A549 (cell line): ENCODE results near the gene SAXO1. TPM values are rescaled to one million over a fixed set of nuclear protein-coding genes. Genes with fewer than 3 reads are reported as not detected.

Experiments
- ATAC-seq, 2 experiments: fragments of 200-7000 bp in 1 of 2; fragments of >200 bp in 1 of 2; cut with Nextera tagmentation in 1 of 2; cut with Tn5 transposase in 1 of 2; 3 replicates each; pipeline versions ENCODE4 v1.8.0 to v1.9.1; 2018 to 2020; ENCODE audit warnings: mild to moderate bottlenecking in 1 of 2, moderate library complexity in 1 of 2
- CTCF ChIA-PET: fragments of 300-600 bp; sonication (Branson Sonifier 250); formaldehyde crosslinking; extraction: SDS; loops from one replicate; lab custom pipeline; 2021; ENCODE audit warnings: antibody characterized with exemption, inconsistent platforms; lab: Yijun Ruan, JAX
- POLR2A ChIA-PET: fragments of 350-600 bp; formaldehyde crosslinking; extraction: SDS; loops from one replicate; lab custom pipeline; 2021; ENCODE audit warnings: antibody characterized with exemption, inconsistent platforms; lab: Yijun Ruan, JAX
- DNase-seq, 2 experiments: peaks; one replicate each; pipeline versions ENCODE4 v3.0.0 to v3.0.0-alpha.2; 2011 to 2016; ENCODE audit warnings: low read depth in 1 of 2, low spot score in 1 of 2
- FAIRE-seq: peaks from 2 replicates; lab custom pipeline; 2011; peaks lifted over from hg19 to GRCh38; lab: Jason Lieb, UNC
- H3K27ac ChIP-seq, 2 experiments: fragments of >200 bp; sonication (Bioruptor Twin); formaldehyde crosslinking; 3 replicates each; pipeline ENCODE4 v1.5.1; 2016 to 2017
- H3K4me1 ChIP-seq: fragments of >200 bp; sonication (Bioruptor Twin); formaldehyde crosslinking; 3 replicates; pipeline ENCODE4 v1.6.1; 2016
- H3K4me2 ChIP-seq: fragments of >200 bp; sonication (Bioruptor Twin); formaldehyde crosslinking; 3 replicates; pipeline ENCODE4 v1.6.1; 2016
- H3K4me3 ChIP-seq: fragments of >200 bp; sonication (Bioruptor Twin); formaldehyde crosslinking; 3 replicates; pipeline ENCODE4 v1.5.1; 2016
- H3K9me3 ChIP-seq: fragments of >200 bp; sonication (Bioruptor Twin); formaldehyde crosslinking; 3 replicates; pipeline ENCODE4 v1.6.1; 2016
- BCL3 ChIP-seq: fragments of >200 bp; sonication (Bioruptor Twin); formaldehyde crosslinking; IDR thresholded peaks from 3 replicates; pipeline ENCODE4 v1.6.1; 2016
- BHLHE40 ChIP-seq: IDR thresholded peaks from 2 replicates; pipeline ENCODE4 v1.6.1; 2012; ENCODE audit warnings: low read depth, low read length, inconsistent platforms
- CBX2 ChIP-seq: fragments of 200-600 bp; sonication (generic); IDR thresholded peaks from 2 replicates; pipeline ENCODE4 v1.6.1; 2016; ENCODE audit warnings: low read depth, mild to moderate bottlenecking, borderline replicate concordance
- CHD2 ChIP-seq: fragments of 150-350 bp; IDR thresholded peaks from 2 replicates; pipeline ENCODE4 v1.6.1; 2014; ENCODE audit warnings: low read length; ENCODE audit not compliant: partially characterized antibody
- CTCF ChIP-seq: fragments of >200 bp; sonication (Bioruptor Twin); formaldehyde crosslinking; IDR thresholded peaks from 3 replicates; pipeline ENCODE4 v1.5.1; 2016
- E2F6 ChIP-seq: IDR thresholded peaks from 2 replicates; pipeline ENCODE4 v1.6.1; 2012; ENCODE audit warnings: low read depth, borderline replicate concordance
- EHF ChIP-seq: fragments of 250-450 bp; sonication (Bioruptor Pico); IDR thresholded peaks from 2 replicates; pipeline ENCODE4 v1.5.0; 2020; ENCODE audit warnings: mild to moderate bottlenecking
- EP300 ChIP-seq, 2 experiments: fragments of >200 bp; sonication (Bioruptor Twin); formaldehyde crosslinking; IDR thresholded peaks; 2 replicates in 1 of 2; 3 replicates in 1 of 2; pipeline ENCODE4 v1.6.1; 2016 to 2017
- FOSB ChIP-seq: fragments of 250-450 bp; sonication (Bioruptor Pico); IDR thresholded peaks from 2 replicates; pipeline ENCODE4 v1.5.0; 2020; ENCODE audit warnings: mild to moderate bottlenecking, moderate library complexity
- FOSL2 ChIP-seq, 2 experiments: fragments of 450-650 bp in 1 of 2; fragments of >200 bp in 1 of 2; sonication (Bioruptor Twin) in 1 of 2; formaldehyde crosslinking; IDR thresholded peaks; 2 replicates each; pipeline versions ENCODE4 v1.5.0 to v1.6.1; 2016 to 2020; ENCODE audit warnings: mild to moderate bottlenecking in 1 of 2, moderate library complexity in 1 of 2
- GATA3 ChIP-seq: IDR thresholded peaks from 2 replicates; pipeline ENCODE4 v1.6.1; 2012; ENCODE audit warnings: borderline replicate concordance
- HDAC2 ChIP-seq: fragments of 200-600 bp; sonication (generic); IDR thresholded peaks from 2 replicates; pipeline ENCODE4 v1.6.1; 2016
- HES2 ChIP-seq: fragments of >200 bp; sonication (Bioruptor Twin); formaldehyde crosslinking; IDR thresholded peaks from 2 replicates; pipeline ENCODE4 v1.6.1; 2016
- JUN ChIP-seq, 2 experiments: fragments of >200 bp; sonication (Bioruptor Twin); formaldehyde crosslinking; IDR thresholded peaks; 2 replicates in 1 of 2; 3 replicates in 1 of 2; pipeline ENCODE4 v1.6.1; 2016 to 2017
- NFE2L2 ChIP-seq: fragments of 150-350 bp; conservative IDR thresholded peaks from 2 replicates; pipeline ENCODE4 v1.6.1; 2014; ENCODE audit warnings: low read length
- NR3C1 ChIP-seq: fragments of >200 bp; sonication (Bioruptor Twin); formaldehyde crosslinking; IDR thresholded peaks from 3 replicates; pipeline ENCODE4 v1.6.1; 2017
- PBX3 ChIP-seq: IDR thresholded peaks from 2 replicates; pipeline ENCODE4 v1.6.1; 2012
- PHF8 ChIP-seq: fragments of 200-600 bp; sonication (generic); IDR thresholded peaks from 2 replicates; pipeline ENCODE4 v1.6.1; 2016; ENCODE audit warnings: low read depth, mild to moderate bottlenecking, antibody characterized with exemption, moderate library complexity, borderline replicate concordance
- POLR2AphosphoS2 ChIP-seq: conservative IDR thresholded peaks from 2 replicates; pipeline ENCODE4 v1.6.1; 2012; ENCODE audit warnings: low read length, improper control_type of control experiment, inconsistent platforms
- RAD21 ChIP-seq, 2 experiments: fragments of >200 bp in 1 of 2; sonication (Bioruptor Twin) in 1 of 2; formaldehyde crosslinking in 1 of 2; IDR thresholded peaks in 1 of 2; conservative IDR thresholded peaks in 1 of 2; 2 replicates in 1 of 2; 3 replicates in 1 of 2; pipeline ENCODE4 v1.6.1; 2012 to 2018; ENCODE audit warnings: inconsistent platforms in 1 of 2
- RCOR1 ChIP-seq: fragments of 150-350 bp; IDR thresholded peaks from 2 replicates; pipeline ENCODE4 v1.6.1; 2014; ENCODE audit warnings: antibody characterized with exemption, low read length, low read depth
- RNF2 ChIP-seq: fragments of 200-600 bp; sonication (generic); IDR thresholded peaks from 2 replicates; pipeline ENCODE4 v1.6.1; 2016; ENCODE audit warnings: low read depth, mild to moderate bottlenecking, antibody characterized with exemption, moderate library complexity, borderline replicate concordance
- SMC3 ChIP-seq: fragments of >200 bp; sonication (Bioruptor Twin); formaldehyde crosslinking; IDR thresholded peaks from 3 replicates; pipeline ENCODE4 v1.6.1; 2018; ENCODE audit warnings: inconsistent platforms
- SREBF2 ChIP-seq: fragments of 450-650 bp; IDR thresholded peaks from 2 replicates; pipeline ENCODE4 v1.6.1; 2014; ENCODE audit warnings: mild to moderate bottlenecking, moderate library complexity
- ZC3H11A ChIP-seq: fragments of 450-650 bp; IDR thresholded peaks from 2 replicates; pipeline ENCODE4 v1.6.1; 2014; ENCODE audit warnings: antibody characterized with exemption, mild to moderate bottlenecking
- WGBS: methylation state at CpG from one replicate; pipeline ENCODE4 v1.1.6; 2017; ENCODE audit errors: missing lambda C conversion rate; 5-methylcytosine and 5-hydroxymethylcytosine counted together
- polyA plus RNA-seq, 4 experiments: library from polyadenylated mRNA; depleted of rRNA in 3 of 4; stranded (reverse); fragments of >200 nt; fragmentation: RNase III in 1 of 4; extraction: RNeasy Plus Mini Kit Qiagen cat#74134 plus additional on column Dnase treatment in 1 of 4; gene quantifications; 2 replicates in 3 of 4; 3 replicates in 1 of 4; pipeline ENCODE4 v1.2.3, GENCODE V29; 2011 to 2017

SAXO1 gene
- polyA plus RNA-seq, 2 of the 4 experiments (the other 2 are of a cell fraction) = not detected

GRCh38 chr9:19030899-19031298 is 2.1 kb downstream of the SAXO1 start:
- FAIRE-seq = no peak
- no peak for ATAC-seq
- DNase-seq = no peak
- H3K4me1 ChIP-seq = no peaks in the 10 kb centered on the region
- CTCF ChIA-PET = interaction anchor here (1.0 to 5.4 kb wide), 2 partner anchors 426 to 1219 kb away, joined by 3 to 47 read pairs; no protein-coding TSS in a partner anchor
- H3K4me3 ChIP-seq = no peak overlapping the region
- TF ChIP-seq CHD2 = no peak
- no peak for TF ChIP-seq FOSL2 (IDR thresholded peaks at IDR 0.05)
- no peak for TF ChIP-seq FOSL2 (CRISPR knock-in tag; IDR thresholded peaks at IDR 0.05)
- TF ChIP-seq EP300 (IDR thresholded peaks at IDR 0.05) = no peak
- no peak for TF ChIP-seq BCL3
- no peak for TF ChIP-seq SREBF2
- no peak for TF ChIP-seq POLR2AphosphoS2
- TF ChIP-seq NFE2L2 = no peak
- no peak for TF ChIP-seq E2F6
- no peak for TF ChIP-seq FOSB
- TF ChIP-seq GATA3 = no peak
- no peak for TF ChIP-seq CBX2
- TF ChIP-seq BHLHE40 = no peak
- no peak for TF ChIP-seq HES2
- no peak for TF ChIP-seq NR3C1
- TF ChIP-seq PBX3 = no peak
- TF ChIP-seq JUN (IDR thresholded peaks at IDR 0.05) = no peak
- no peak for TF ChIP-seq ZC3H11A
- no peak for TF ChIP-seq HDAC2
- POLR2A ChIA-PET = no interaction called here
- no peak overlapping the region for H3K27ac ChIP-seq
- 76% methylated on average over 1 of the region's 1 CpG for WGBS
- no peaks in the 10 kb centered on the region for H3K9me3 ChIP-seq
- no peak overlapping the region for H3K4me2 ChIP-seq

GRCh38 chr9:19028835-19029451 is 4.1 kb downstream of the SAXO1 start:
- peak; percentile 66 to 83 for DNase-seq
- POLR2A ChIA-PET = no interaction called here
- Histone ChIP-seq H3K4me3 (no peak overlapping the region), H3K4me1 (no peaks in the 10 kb centered on the region), H3K9me3 (no peaks in the 10 kb centered on the region), H3K27ac (no peak overlapping the region), H3K4me2 (no peak overlapping the region)
- WGBS = 9% methylated on average over 8 of the region's 8 CpGs
- FAIRE-seq = no peak
- TF ChIP-seq CTCF (peak; percentile 79), SMC3 (peak; percentile 80), RAD21 (conservative IDR thresholded peaks at IDR 0.05 in 1 of 2, IDR thresholded peaks at IDR 0.05 in 1 of 2) (peak; percentile 77 to 83), RNF2 (no peak), RCOR1 (no peak), PHF8 (no peak), E2F6 (no peak), EHF (no peak), BHLHE40 (no peak)
- ATAC-seq = peak; percentile 81 to 89
- CTCF ChIA-PET = interaction anchor here (0.6 to 5.4 kb wide), 42 partner anchors 8 to 1505 kb away, joined by 3 to 49 read pairs (median 4); partner anchors contain the start of gene RRAGA
